Fibroblast of upper back skin (primary cell): ENCODE measurements around the gene EXOC6B.

Experiments
- DNase-seq: peaks from one replicate; pipeline ENCODE4 v3.0.0-alpha.2; 2013

EXOC6B gene

DNA sequence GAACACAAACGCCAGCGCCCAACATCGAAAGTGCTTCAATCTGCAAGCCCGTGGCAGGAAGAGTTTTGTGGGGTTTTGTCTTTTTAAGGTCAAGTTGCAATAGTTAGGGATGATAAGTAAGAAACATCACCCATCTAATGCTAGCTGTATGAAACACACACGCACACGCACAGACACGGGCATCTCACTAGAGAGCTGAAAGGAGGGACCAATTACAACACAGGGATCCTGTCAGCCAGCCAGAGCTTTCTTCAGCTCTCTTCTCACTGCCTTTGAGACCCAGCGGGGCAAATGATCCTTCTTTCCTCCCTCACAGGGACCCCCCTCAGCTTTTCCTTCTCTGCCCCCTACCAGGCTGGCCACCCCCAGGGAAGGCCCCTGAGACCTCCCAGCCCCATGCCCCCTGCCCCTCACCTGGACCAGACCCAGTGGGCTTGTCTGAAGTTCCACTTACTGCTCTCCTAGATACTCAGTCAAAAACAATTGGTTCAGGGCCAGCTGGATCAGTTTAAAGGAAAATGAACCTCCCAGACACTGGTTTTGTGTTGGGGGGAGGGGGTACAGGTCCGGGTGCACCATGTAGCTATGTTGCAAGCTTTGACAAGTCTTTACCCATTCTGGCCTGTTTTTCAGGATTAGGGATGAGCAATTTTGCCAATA, 696.0 kb downstream of the EXOC6B start:
- peak; percentile 71 for DNase-seq

DNA sequence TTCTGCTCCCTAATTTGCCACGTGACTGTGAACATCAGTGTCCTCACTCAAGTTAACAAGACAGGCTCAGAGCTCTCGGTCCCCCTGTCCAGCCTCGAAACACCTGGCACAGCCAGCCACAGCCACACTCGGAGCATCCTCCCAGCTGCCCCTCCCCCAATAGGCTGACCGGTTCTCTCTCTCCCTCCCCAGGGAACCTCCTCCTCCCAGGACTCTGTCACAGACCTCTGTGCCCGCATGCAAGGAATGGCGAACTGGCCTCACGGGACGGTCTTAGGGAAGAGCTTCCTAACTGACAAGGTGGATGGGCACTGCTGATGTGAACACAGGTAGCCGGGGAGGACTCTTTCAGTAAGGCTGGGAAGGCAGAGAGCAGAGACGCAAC, 697.0 kb downstream of the EXOC6B start:
- DNase-seq: no peak

DNA sequence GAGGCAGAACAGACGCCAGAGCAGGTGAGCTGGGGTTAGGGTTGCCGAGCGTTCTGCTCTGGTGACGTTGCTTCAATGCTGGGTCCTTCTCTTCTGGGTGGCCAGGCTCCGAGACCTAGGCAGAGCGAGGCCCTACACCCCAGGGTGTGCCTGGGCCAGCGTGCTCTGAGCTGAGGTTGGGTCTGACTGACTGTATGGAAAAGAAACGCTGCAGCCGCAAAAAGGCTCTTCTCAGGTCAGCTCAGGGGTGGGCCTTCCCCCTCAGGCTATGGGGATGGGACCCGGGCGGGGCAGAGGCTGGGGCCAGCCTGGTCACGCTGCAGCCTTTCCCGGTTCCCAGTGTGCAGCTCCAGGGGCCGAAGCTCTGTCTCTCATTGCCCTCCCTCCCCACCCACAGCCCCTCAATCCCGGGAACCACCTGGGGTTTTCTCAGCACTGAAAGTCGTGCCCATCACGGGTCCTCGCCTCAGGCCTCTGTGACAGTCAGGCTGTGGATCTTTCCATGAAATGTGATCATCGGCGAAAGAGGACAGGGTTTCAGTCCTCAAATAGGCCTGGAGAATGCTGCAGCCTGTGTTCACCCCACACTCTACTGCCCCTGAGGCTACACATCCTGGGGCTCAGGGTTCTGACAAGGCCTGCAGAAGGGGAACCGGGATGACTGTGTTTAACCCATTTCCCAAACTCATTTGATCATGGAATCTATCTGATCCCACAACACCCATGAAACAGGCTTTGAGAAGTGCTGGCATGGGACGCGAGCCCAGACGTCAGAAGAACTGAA, 697.6 kb downstream of the EXOC6B start:
- no peak for DNase-seq

DNA sequence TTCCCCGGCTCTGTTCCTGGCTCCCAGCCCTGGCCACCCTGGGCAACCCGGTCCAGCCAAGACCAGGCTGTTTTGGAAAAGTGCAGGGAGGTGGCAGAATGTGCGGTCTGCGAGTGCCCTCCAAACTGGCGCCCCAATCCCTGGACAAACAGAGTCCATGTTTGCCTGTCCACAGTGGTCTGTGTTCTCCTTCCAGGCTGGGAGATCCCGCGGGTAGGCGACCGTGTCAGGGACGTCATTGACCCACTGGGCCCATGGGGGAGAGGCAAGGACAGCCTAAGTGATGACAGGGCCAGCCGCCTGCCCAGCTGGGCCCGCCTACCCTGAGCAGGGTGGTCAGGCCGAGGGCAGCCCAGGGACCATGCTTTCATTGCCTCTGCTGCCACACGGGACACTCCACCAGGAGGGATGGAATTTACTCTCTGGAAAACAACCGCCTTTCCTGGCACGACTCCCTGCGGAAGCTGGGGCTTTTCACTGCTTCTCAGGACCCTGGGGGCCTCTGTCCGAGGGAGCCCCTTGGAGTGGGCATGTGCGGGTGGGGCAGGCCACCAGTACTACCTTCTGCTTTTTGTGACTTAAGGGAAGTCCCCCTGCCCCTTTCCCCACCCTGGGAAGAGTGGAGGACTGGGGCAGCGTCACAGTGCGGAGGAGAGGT, 698.3 kb downstream of the EXOC6B start:
- no peak for DNase-seq

DNA sequence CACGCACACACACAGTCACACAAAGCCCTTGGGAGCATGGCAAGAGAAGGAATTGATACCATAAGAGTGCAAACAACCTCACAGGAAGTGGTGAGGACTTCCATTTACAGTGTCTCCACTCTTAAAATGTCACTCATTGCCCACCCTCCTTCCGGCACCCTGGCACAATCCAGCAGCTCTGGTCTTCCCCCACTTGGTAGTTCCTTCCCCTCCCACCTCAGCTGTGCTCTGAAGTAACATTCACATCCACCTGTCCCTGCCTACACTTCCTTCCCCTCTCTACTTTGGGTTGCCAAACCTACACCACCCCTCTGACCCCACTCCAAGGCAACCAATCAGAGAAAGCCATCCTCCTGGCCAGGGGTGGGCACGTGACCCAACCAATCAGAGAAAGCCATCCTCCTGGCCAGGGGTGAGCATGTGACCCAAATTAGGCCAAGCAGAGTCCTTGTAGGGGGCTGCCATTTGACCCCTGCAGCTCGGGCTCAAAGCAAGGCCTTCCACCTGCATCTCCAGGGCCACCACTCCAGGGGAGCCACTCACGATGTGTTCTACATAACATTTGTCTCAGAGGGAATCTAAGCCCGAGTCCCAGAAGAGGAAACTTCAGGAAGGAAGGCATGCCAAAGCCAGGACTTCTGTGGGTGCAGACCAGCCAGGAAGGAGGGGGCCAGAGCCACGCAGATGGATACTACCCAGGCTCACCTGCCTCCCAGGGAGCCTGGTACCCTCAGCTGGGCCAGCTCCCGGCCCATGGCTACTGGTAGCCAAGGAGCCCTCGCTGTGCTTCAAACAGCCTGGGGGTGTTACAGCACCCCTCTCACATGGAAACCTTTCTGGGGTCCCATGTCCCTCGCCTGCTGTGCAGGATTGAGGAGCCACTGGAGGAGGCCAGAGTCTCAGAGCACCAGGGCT, 699.4 kb downstream of the EXOC6B start:
- no peak for DNase-seq
